H9 (cell line): ENCODE measurements around the gene GABRR2. TPM values are rescaled to one million over a fixed set of nuclear protein-coding genes. Genes with fewer than 3 reads are reported as not detected.

Experiments
- DNase-seq: peaks from one replicate; pipeline ENCODE4 v3.0.0-alpha.2; 2017
- H2AFZ ChIP-seq: one replicate; pipeline ENCODE4 v1.6.1; 2013; ENCODE audit warnings: mild to moderate bottlenecking, low read length, control low read depth, moderate library complexity
- H2AK5ac ChIP-seq: 2 replicates; pipeline ENCODE4 v1.6.1; 2013; ENCODE audit warnings: low read length, control low read depth, mixed read lengths; ENCODE audit not compliant: insufficient read length
- H2BK120ac ChIP-seq: one replicate; pipeline ENCODE4 v1.6.1; 2013; ENCODE audit warnings: low read depth, mild to moderate bottlenecking, low read length, control low read depth, inconsistent platforms; ENCODE audit not compliant: poor library complexity, severe bottlenecking
- H2BK12ac ChIP-seq: 2 replicates; pipeline ENCODE4 v1.6.1; 2013; ENCODE audit warnings: low read length, control low read depth, mixed read lengths, low read depth; ENCODE audit not compliant: insufficient read length
- H2BK15ac ChIP-seq: 2 replicates; pipeline ENCODE4 v1.6.1; 2013; ENCODE audit warnings: low read depth, low read length, control low read depth
- H2BK20ac ChIP-seq: one replicate; pipeline ENCODE4 v1.6.1; 2013; ENCODE audit warnings: low read depth, mild to moderate bottlenecking, low read length, control low read depth, inconsistent platforms; ENCODE audit not compliant: poor library complexity, severe bottlenecking
- H2BK5ac ChIP-seq: 2 replicates; pipeline ENCODE4 v1.6.1; 2013; ENCODE audit warnings: low read length, control low read depth, mixed read lengths; ENCODE audit not compliant: insufficient read length
- H3K14ac ChIP-seq: 2 replicates; pipeline ENCODE4 v1.6.1; 2013; ENCODE audit warnings: low read length, control low read depth; ENCODE audit not compliant: insufficient read depth
- H3K18ac ChIP-seq: 2 replicates; pipeline ENCODE4 v1.6.1; 2013; ENCODE audit warnings: low read depth, mild to moderate bottlenecking, mixed read lengths, low read length, control low read depth; ENCODE audit not compliant: insufficient read length
- H3K23ac ChIP-seq: 2 replicates; pipeline ENCODE4 v1.6.1; 2013; ENCODE audit warnings: low read length, control low read depth, mixed read lengths, low read depth; ENCODE audit not compliant: insufficient read length
- H3K23me2 ChIP-seq: 2 replicates; pipeline ENCODE4 v1.6.1; 2013; ENCODE audit warnings: low read depth, mild to moderate bottlenecking, mixed read lengths, low read length, control low read depth; ENCODE audit not compliant: insufficient read length, poor library complexity, severe bottlenecking
- H3K27ac ChIP-seq: 2 replicates; pipeline ENCODE4 v1.5.1; 2013; ENCODE audit warnings: low read length, control low read depth, mixed read lengths, low read depth; ENCODE audit not compliant: insufficient read length
- H3K27me3 ChIP-seq: 2 replicates; pipeline ENCODE4 v1.6.1; 2013; ENCODE audit warnings: low read length, control low read depth, inconsistent platforms; ENCODE audit not compliant: insufficient read depth
- H3K4ac ChIP-seq: 2 replicates; pipeline ENCODE4 v1.6.1; 2013; ENCODE audit warnings: low read depth, mild to moderate bottlenecking, control low read depth, inconsistent platforms, low read length, moderate library complexity
- H3K4me1 ChIP-seq: 2 replicates; pipeline ENCODE4 v1.6.1; 2013; ENCODE audit warnings: low read length, control low read depth, inconsistent platforms; ENCODE audit not compliant: insufficient read depth
- H3K4me2 ChIP-seq: 2 replicates; pipeline ENCODE4 v1.6.1; 2013; ENCODE audit warnings: low read length, control low read depth, mixed read lengths; ENCODE audit not compliant: insufficient read length, insufficient read depth
- H3K56ac ChIP-seq: 2 replicates; pipeline ENCODE4 v1.6.1; 2013; ENCODE audit warnings: low read depth, mild to moderate bottlenecking, mixed read lengths, low read length, control low read depth; ENCODE audit not compliant: insufficient read length
- H3K79me1 ChIP-seq: 2 replicates; pipeline ENCODE4 v1.6.1; 2013; ENCODE audit warnings: low read depth, mild to moderate bottlenecking, moderate library complexity, low read length, control low read depth, inconsistent platforms; ENCODE audit not compliant: insufficient read depth, poor library complexity, severe bottlenecking
- H3K79me2 ChIP-seq: 2 replicates; pipeline ENCODE4 v1.6.1; 2013; ENCODE audit warnings: low read length, control low read depth, inconsistent platforms; ENCODE audit not compliant: insufficient read depth
- H3K9ac ChIP-seq: 2 replicates; pipeline ENCODE4 v1.6.1; 2013; ENCODE audit warnings: low read length, control low read depth, mixed read lengths; ENCODE audit not compliant: insufficient read length; ENCODE audit errors: extremely low read depth
- H3K9me3 ChIP-seq: one replicate; pipeline ENCODE4 v1.6.1; 2013; ENCODE audit warnings: low read depth, low read length, inconsistent platforms; ENCODE audit not compliant: control insufficient read depth
- H3T11ph ChIP-seq: one replicate; pipeline ENCODE4 v1.6.1; 2013; ENCODE audit warnings: mild to moderate bottlenecking, low read length, control low read depth, inconsistent platforms
- H4K20me1 ChIP-seq: one replicate; pipeline ENCODE4 v1.6.1; 2013; ENCODE audit not compliant: control insufficient read depth, insufficient read length, insufficient read depth
- H4K5ac ChIP-seq: 2 replicates; pipeline ENCODE4 v1.6.1; 2013; ENCODE audit warnings: low read depth, mild to moderate bottlenecking, mixed read lengths, low read length, control low read depth; ENCODE audit not compliant: insufficient read length
- H4K8ac ChIP-seq: replicated peaks from 2 replicates; pipeline ENCODE4 v1.6.1; 2013; ENCODE audit warnings: low read length, control low read depth, mixed read lengths, low read depth; ENCODE audit not compliant: insufficient read length
- H4K91ac ChIP-seq: 2 replicates; pipeline ENCODE4 v1.6.1; 2013; ENCODE audit warnings: low read depth, mild to moderate bottlenecking, moderate library complexity, mixed read lengths, low read length, control low read depth; ENCODE audit not compliant: insufficient read length
- H3K27ac Mint-ChIP-seq, 3 experiments: 2 replicates in 2 of 3; 3 replicates in 1 of 3; pipeline ENCODE4 v1.8.0; 2020 to 2021; ENCODE audit warnings: mixed read lengths in 3 of 3, mild to moderate bottlenecking in 1 of 3, moderate library complexity in 1 of 3
- H3K27me3 Mint-ChIP-seq: 2 replicates; pipeline ENCODE4 v1.8.0; 2021; ENCODE audit warnings: low read depth, mild to moderate bottlenecking, moderate library complexity, mixed read lengths
- H3K36me3 Mint-ChIP-seq, 3 experiments: 2 replicates in 2 of 3; 3 replicates in 1 of 3; pipeline ENCODE4 v1.8.0; 2020 to 2021; ENCODE audit warnings: low read depth in 3 of 3, mixed read lengths in 3 of 3; ENCODE audit not compliant: insufficient read depth in 1 of 3
- H3K4me1 Mint-ChIP-seq, 2 experiments: 2 replicates each; pipeline ENCODE4 v1.8.0; 2020; ENCODE audit warnings: mixed read lengths in 2 of 2
- H3K4me3 Mint-ChIP-seq, 2 experiments: 2 replicates in 1 of 2; 3 replicates in 1 of 2; pipeline ENCODE4 v1.8.0; 2020 to 2021; ENCODE audit warnings: mild to moderate bottlenecking in 2 of 2, mixed read lengths in 2 of 2, moderate library complexity in 1 of 2
- H3K9me3 Mint-ChIP-seq, 2 experiments: 2 replicates in 1 of 2; 3 replicates in 1 of 2; pipeline ENCODE4 v1.8.0; 2020; ENCODE audit warnings: mild to moderate bottlenecking in 2 of 2, mixed read lengths in 2 of 2, moderate library complexity in 1 of 2
- CTCF ChIP-seq: fragments of 200-600 bp; sonication (generic); conservative IDR thresholded peaks from 3 replicates; pipeline ENCODE4 v1.8.0; 2021; ENCODE audit warnings: antibody characterized with exemption, mild to moderate bottlenecking
- WGBS: extraction: QIAGEN DNeasy Blood & Tissue Kit; methylation state at CpG from one replicate; pipeline ENCODE4 v1.1.7; 2013; ENCODE audit warnings: missing lambda C conversion rate, low lambda C conversion rate, mixed read lengths; ENCODE audit not compliant: insufficient read length; ENCODE audit errors: extremely low coverage; 5-methylcytosine and 5-hydroxymethylcytosine counted together
- total RNA-seq: library from RNA; stranded (reverse); gene quantifications from 2 replicates; pipeline ENCODE4 v1.2.1, GENCODE V29; 2021

GABRR2 gene
- total RNA-seq, 1 experiment from 2014 or later, result not detected

GRCh38 chr6:89357390-89357789 lies 42.3 kb upstream of the GABRR2 start:
- Histone ChIP-seq H3T11ph (no peak overlapping the region), H4K5ac (no peak overlapping the region), H3K4me1 (no peaks in the 10 kb centered on the region), H2BK15ac (no peak overlapping the region), H2BK5ac (no peak overlapping the region), H3K9ac (no peak overlapping the region), H3K79me2 (no peaks in the 10 kb centered on the region), H3K4ac (no peak overlapping the region), H3K18ac (no peak overlapping the region), H3K9me3 (no peaks in the 10 kb centered on the region), H3K27ac (no peak overlapping the region), H3K79me1 (no peaks in the 10 kb centered on the region), H2BK20ac (no peak overlapping the region), H3K4me2 (no peak overlapping the region), H2BK120ac (no peak overlapping the region), H3K56ac (no peak overlapping the region), H3K23ac (no peak overlapping the region), H4K91ac (no peak overlapping the region), H2BK12ac (no peak overlapping the region), H2AK5ac (no peak overlapping the region), H3K27me3 (no peaks in the 10 kb centered on the region), H4K8ac (no peak overlapping the region), H2AFZ (no peak overlapping the region), H3K14ac (no peak overlapping the region), H4K20me1 (no peaks in the 10 kb centered on the region), H3K23me2 (peaks cover under 1% of the 10 kb centered on the region)
- Mint-ChIP-seq H3K36me3 (0 out of 7 replicates have a peak, but pooled peaks cover 0 to 2% (median 0%) of the 10 kb centered on the region in 3 experiments), H3K4me3 (no peak overlapping the region), H3K9me3 (no peaks in the 10 kb centered on the region; a peak in 2 of 5 replicates), H3K27ac (no peak overlapping the region), H3K4me1 (peaks cover 16 to 20% of the 10 kb centered on the region in 2 experiments), H3K27me3 (peaks cover 7% of the 10 kb centered on the region)
- DNase-seq, result no peak
- WGBS, result no CpG with 5 or more reads among the region's 3 CpGs
- TF ChIP-seq CTCF, result no peak
